Fibroblast of villous mesenchyme (primary cell): Measurements from ENCODE around the gene SPTY2D1. TPM values are rescaled to one million over a fixed set of nuclear protein-coding genes. Genes with fewer than 3 reads are reported as not detected.
"Not testable (repeated sequence)": the region's sequence is repeated elsewhere in the genome, so short reads cannot be mapped to it uniquely, and the experiment has no call there.

Source experiments
- DNase-seq: peaks from one replicate; pipeline ENCODE4 v3.0.0-alpha.2; 2010; ENCODE audit warnings: low read depth
- H3K4me3 ChIP-seq: 2 replicates; pipeline ENCODE4 v1.5.1; 2011; ENCODE audit warnings: low read depth, mild to moderate bottlenecking, low read length
- CTCF ChIP-seq: IDR thresholded peaks from 2 replicates; pipeline ENCODE4 v1.5.1; 2012; ENCODE audit warnings: low read depth, mild to moderate bottlenecking, low read length; ENCODE audit not compliant: insufficient read depth
- total RNA-seq: library from RNA; depleted of rRNA; stranded (reverse); fragments of >200 nt; gene quantifications from 2 replicates; pipeline ENCODE4 v1.2.3, GENCODE V29; 2012

Gene SPTY2D1
- total RNA-seq, 1 donor = 20.7 TPM

- no peak for TF ChIP-seq CTCF
- H3K4me3 ChIP-seq = no peak overlapping the region
- DNase-seq = no peak
Observed at GRCh38 chr11:18600915-18601569, 33.1 kb downstream of the SPTY2D1 start.

GRCh38 chr11:18599739-18600230 is 34.4 kb downstream of the SPTY2D1 start, which contains the start of gene MISFA:
Gene MISFA (plus strand): TSS chr11:18599789. CDS start chr11:18599929, 140 bp downstream.
- DNase-seq = no peak
- no peak within 1 kb of the TSS for H3K4me3 ChIP-seq
- TF ChIP-seq CTCF = no peak

GRCh38 chr11:18594999-18595749 is 39.0 kb downstream of the SPTY2D1 start:
- TF ChIP-seq CTCF = no peak
- no peak overlapping the region for H3K4me3 ChIP-seq
- DNase-seq = no peak

DNA sequence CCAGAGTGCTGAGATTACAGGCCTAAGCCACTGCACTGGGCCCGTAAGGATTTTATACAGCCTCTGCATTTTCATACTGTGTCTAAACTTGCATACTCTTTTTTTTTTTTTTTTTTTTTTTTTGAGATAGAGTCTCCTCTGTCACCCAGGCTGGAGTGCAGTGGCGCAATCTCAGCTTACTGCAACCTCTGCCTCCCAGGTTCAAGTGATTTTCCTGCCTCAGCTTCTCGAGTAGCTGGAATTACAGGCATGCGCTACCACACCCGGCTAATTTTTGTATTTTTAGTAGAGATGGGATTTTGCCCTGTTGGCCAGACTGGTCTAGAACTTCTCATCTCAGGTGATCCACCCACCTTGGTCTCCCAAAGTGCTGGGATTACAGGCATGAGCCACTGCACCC is 40.1 kb downstream of the SPTY2D1 start:
- H3K4me3 ChIP-seq, DNase-seq: not testable (repeated sequence)

GRCh38 chr11:18590571-18590970 is 43.6 kb downstream of the SPTY2D1 start:
- no peak overlapping the region for H3K4me3 ChIP-seq
- DNase-seq = peak; percentile 17
- TF ChIP-seq CTCF = no peak

DNA sequence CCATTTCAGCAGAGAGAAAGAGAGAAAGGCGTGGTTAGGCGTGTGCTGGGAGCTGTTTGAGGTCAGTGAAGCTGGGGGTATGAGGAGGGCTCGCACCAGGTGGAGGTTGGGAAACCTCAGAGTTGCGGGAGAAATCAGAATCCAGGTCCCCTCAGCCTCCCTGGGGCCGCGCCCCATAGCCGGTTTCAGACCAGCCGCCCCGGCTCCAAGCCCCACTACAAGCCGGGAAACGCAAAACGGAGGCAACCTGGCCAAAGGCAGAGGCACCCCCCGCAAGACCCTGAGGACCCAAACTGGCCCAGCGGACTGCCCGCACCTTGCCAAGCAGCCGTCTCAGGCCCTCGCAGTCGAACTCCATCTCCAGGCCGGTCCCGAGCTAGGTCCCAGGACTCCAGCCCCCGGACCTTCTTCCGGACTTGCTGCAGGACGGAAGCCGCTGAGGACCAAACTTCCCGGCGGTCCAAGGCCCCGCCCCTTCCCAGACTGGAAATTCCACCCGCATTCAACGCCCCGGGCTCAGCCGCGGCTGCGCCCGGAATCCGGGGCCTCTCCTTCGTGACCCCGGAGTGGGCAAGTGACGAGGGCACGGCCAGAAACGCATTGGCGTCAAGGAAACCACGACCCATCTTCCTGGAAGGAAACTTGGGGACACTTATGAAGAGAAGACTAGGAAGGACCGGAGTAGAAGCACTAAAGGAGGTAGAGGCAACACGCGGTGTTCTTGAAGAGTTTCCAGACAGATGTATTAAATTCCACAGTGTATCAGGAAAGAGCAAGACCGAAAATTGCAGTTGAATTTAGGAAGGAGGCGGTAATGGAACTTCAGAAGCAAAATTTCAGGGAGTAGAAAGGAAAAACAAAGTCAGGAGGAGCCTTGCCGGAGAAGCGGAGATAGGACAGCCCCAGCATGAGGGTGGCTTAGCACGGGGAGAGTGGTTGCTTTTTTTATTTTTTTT is 45.6 kb downstream of the SPTY2D1 start, which contains the start of gene UEVLD:
Gene UEVLD (minus strand): TSS at position 438 of the 956 bp plus-strand sequence. CDS start 80 bp downstream, at position 358.
- peak within 1 kb of the TSS; percentile 86 for H3K4me3 ChIP-seq
- TF ChIP-seq CTCF = no peak
- DNase-seq = peak; percentile 93
